Activated T-helper 1 cell treated with anti-CD3 and anti-CD28 coated beads, Interleukin-12 subunit alpha, Interleukin-12 subunit beta, Interleukin-2, Interleukin-4 antibody, amounts not matched to agents 30 ng/mL and 10 ng/mL and 1 ng/mL, durations not matched to agents 14 hours and 24 hours and 36 hours (primary cell): ENCODE measurements around the gene TMEFF2. TPM values are rescaled to one million over a fixed set of nuclear protein-coding genes. Genes with fewer than 3 reads are reported as not detected.

ENCODE experiments used
- DNase-seq: peaks from one replicate; pipeline ENCODE4 v3.0.0; 2021; ENCODE audit warnings: low spot score
- H3K27ac Mint-ChIP-seq: one replicate; pipeline ENCODE4 v1.8.0; 2021; ENCODE audit warnings: mild to moderate bottlenecking, mixed read lengths
- H3K27me3 Mint-ChIP-seq: one replicate; pipeline ENCODE4 v1.8.0; 2022; ENCODE audit warnings: mild to moderate bottlenecking, moderate library complexity, mixed read lengths; ENCODE audit not compliant: insufficient read depth
- H3K36me3 Mint-ChIP-seq: one replicate; pipeline ENCODE4 v1.8.0; 2021; ENCODE audit warnings: low read depth, mixed read lengths
- H3K4me1 Mint-ChIP-seq: one replicate; pipeline ENCODE4 v1.8.0; 2021; ENCODE audit warnings: low read depth, mixed read lengths
- H3K4me3 Mint-ChIP-seq: one replicate; pipeline ENCODE4 v1.8.0; 2021; ENCODE audit warnings: mild to moderate bottlenecking, moderate library complexity, mixed read lengths
- H3K9me3 Mint-ChIP-seq: one replicate; pipeline ENCODE4 v1.8.0; 2021; ENCODE audit warnings: mixed read lengths
- intact Hi-C: fragments of 100-400 bp; cut with micrococcal nuclease; formaldehyde crosslinking; loops from one replicate; pipeline ENCODE4 v1.15.1; 2024
- total RNA-seq: library from RNA; stranded (reverse); gene quantifications from 2 replicates; pipeline ENCODE4 v1.2.3, GENCODE V29; 2022

TMEFF2 gene
- total RNA-seq, 1 donor from 2014 or later = not detected

DNA sequence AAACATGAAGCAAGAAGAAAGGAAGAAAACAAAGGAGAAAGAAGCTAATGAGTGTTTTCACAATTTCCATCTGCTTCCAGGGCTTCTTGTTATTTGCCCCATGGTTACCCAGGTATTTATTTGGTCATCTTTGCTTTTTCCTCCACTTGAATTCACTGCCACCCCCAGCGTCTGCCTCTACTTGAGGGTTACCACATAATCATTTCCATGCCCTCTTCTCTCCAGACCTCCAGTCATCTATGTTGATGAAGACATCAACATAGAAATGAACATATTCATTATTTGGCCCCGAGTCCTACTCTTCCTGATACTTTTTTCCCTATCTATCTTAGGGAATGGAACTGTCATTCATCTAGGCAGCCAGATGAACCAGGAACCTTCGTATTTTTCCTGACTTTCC, 214.2 kb downstream of the TMEFF2 start:
- H3K27me3 Mint-ChIP-seq = peaks cover 6% of the 10 kb centered on the region
- no peak overlapping the region for H3K27ac Mint-ChIP-seq
- no peak for DNase-seq

DNA sequence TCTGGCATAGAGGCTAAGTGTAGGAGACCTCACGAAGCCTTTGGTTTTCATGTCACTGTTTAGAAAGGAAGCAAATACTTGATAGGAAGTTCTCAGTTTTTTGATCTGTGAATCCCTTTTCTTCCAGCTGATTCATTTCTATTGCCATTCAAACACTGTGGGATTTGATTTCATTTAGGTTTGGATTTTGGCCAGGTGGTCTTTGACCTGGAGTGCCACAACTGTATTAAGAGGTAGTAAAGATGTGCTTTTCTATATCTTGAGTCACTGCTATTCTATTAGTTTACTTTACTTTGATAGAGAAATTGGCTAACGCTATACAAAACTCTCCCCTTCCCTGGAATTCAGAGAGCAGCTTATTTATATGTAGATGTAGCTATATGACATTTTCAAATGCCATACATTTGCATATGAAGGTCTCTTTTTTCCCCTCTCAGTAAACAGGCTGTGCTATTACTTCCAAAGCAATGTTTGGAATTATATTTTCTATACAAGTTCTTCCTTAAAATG, 215.5 kb downstream of the TMEFF2 start:
- Mint-ChIP-seq H3K4me3 (no peak overlapping the region), H3K9me3 (no peaks in the 10 kb centered on the region), H3K4me1 (no peaks in the 10 kb centered on the region), H3K27me3 (peaks cover 8% of the 10 kb centered on the region), H3K36me3 (no peaks in the 10 kb centered on the region), H3K27ac (no peak overlapping the region)
- DNase-seq = no peak
- intact Hi-C loops = no loop called here

More for the DNA sequence above, 214.2 kb downstream of the TMEFF2 start:
- Mint-ChIP-seq H3K9me3 (no peaks in the 10 kb centered on the region), H3K4me3 (no peak overlapping the region), H3K36me3 (no peaks in the 10 kb centered on the region), H3K4me1 (no peaks in the 10 kb centered on the region)
- intact Hi-C loops = no loop called here

- Mint-ChIP-seq H3K36me3 (no peaks in the 10 kb centered on the region), H3K27ac (no peak overlapping the region), H3K27me3 (peaks cover 6% of the 10 kb centered on the region), H3K9me3 (no peaks in the 10 kb centered on the region), H3K4me3 (no peak overlapping the region), H3K4me1 (no peaks in the 10 kb centered on the region)
- no peak for DNase-seq
- intact Hi-C loops = no loop called here
Observed at GRCh38 chr2:191977754-191978153, 217.0 kb downstream of the TMEFF2 start.

DNA sequence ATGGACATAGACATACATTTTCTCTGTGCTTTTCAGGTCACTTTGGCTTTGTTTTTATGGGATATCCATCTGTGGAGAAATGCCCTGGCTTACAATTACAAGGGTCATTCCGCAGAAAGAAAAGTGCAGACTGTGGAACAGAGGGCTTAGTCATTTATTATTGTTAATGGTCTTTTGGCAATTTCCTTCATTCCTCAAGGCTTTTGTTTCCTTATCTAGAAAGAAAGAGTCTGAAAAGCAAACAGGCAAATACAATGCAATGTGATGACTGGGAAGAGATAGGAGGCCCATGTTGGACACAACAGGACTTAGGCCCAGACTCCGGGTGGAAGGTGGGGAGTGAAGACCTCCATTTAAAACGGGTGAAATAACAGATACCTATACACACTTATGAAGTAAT, 218.3 kb downstream of the TMEFF2 start:
- H3K27me3 Mint-ChIP-seq = peaks cover 6% of the 10 kb centered on the region
- H3K4me1 Mint-ChIP-seq = no peaks in the 10 kb centered on the region
- intact Hi-C loops = no loop called here
- H3K9me3 Mint-ChIP-seq = no peaks in the 10 kb centered on the region
- DNase-seq = no peak
- H3K36me3 Mint-ChIP-seq = no peaks in the 10 kb centered on the region
- H3K4me3 Mint-ChIP-seq = no peak overlapping the region
- H3K27ac Mint-ChIP-seq = no peak overlapping the region

DNA sequence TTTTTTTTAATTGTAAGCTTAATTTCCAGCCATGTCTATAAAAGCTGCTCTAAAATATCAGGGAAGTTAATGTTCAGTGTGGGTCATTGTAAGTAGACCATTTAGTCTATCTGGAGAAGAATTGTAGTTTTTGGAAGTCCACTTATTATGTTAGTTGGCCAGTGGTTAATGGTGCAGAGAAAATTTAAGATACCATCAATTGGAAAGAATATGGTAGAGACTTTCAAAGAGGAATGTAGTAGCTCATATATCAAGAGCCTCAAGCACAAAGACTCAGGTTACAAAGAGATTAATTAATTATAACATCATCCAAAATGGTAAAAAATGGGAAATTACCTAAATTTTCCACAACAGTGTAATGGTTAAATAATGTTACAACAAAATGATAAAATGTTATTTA, 220.1 kb downstream of the TMEFF2 start:
- intact Hi-C loops = no loop called here

DNA sequence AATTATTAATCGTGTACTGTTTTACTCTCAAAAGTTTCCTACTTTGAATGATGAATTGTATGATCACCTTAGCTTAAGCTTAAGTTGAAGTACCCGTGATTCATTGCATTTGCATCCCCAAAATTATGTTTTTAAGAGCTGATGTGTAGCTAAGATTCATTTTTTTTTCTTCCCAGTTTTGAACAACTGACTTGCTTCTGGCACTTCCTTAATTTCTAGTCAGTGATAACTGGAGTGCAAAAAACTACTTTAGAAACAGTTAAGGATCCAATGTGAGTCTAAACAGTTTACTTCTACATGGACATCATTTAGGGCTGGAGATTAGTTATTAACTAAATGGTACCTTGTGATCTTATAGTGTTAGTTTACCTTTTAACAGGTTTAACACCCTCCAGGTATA, 223.9 kb downstream of the TMEFF2 start:
- no peaks in the 10 kb centered on the region for H3K36me3 Mint-ChIP-seq
- H3K9me3 Mint-ChIP-seq = no peaks in the 10 kb centered on the region
- intact Hi-C loops = no loop called here
- no peak for DNase-seq
- H3K27me3 Mint-ChIP-seq = peaks cover 3% of the 10 kb centered on the region
- H3K27ac Mint-ChIP-seq = no peak overlapping the region
- no peak overlapping the region for H3K4me3 Mint-ChIP-seq
- no peaks in the 10 kb centered on the region for H3K4me1 Mint-ChIP-seq

More for the DNA sequence above, 220.1 kb downstream of the TMEFF2 start:
- DNase-seq = no peak
- Mint-ChIP-seq H3K27ac (no peak overlapping the region), H3K36me3 (no peaks in the 10 kb centered on the region), H3K27me3 (peaks cover 6% of the 10 kb centered on the region), H3K9me3 (no peaks in the 10 kb centered on the region), H3K4me3 (no peak overlapping the region), H3K4me1 (no peaks in the 10 kb centered on the region)

GRCh38 chr2:191968120-191968519, 226.6 kb downstream of the TMEFF2 start:
- Mint-ChIP-seq H3K4me3 (no peak overlapping the region), H3K4me1 (no peaks in the 10 kb centered on the region), H3K27ac (no peak overlapping the region), H3K9me3 (no peaks in the 10 kb centered on the region), H3K36me3 (no peaks in the 10 kb centered on the region), H3K27me3 (peaks cover 3% of the 10 kb centered on the region)
- no peak for DNase-seq
- intact Hi-C loops = no loop called here

- Mint-ChIP-seq H3K4me3 (no peak overlapping the region), H3K27ac (no peak overlapping the region), H3K36me3 (no peaks in the 10 kb centered on the region), H3K9me3 (no peaks in the 10 kb centered on the region), H3K4me1 (no peaks in the 10 kb centered on the region), H3K27me3 (peaks cover 4% of the 10 kb centered on the region)
- intact Hi-C loops = no loop called here
- no peak for DNase-seq
Observed at GRCh38 chr2:191965733-191966132, 229.0 kb downstream of the TMEFF2 start.

- Mint-ChIP-seq H3K27ac (no peak overlapping the region), H3K9me3 (no peaks in the 10 kb centered on the region), H3K4me3 (no peak overlapping the region), H3K4me1 (no peaks in the 10 kb centered on the region), H3K36me3 (no peaks in the 10 kb centered on the region), H3K27me3 (peaks cover 11% of the 10 kb centered on the region)
- intact Hi-C loops = no loop called here
- no peak for DNase-seq
Observed at GRCh38 chr2:191961556-191961955, 233.2 kb downstream of the TMEFF2 start.

DNA sequence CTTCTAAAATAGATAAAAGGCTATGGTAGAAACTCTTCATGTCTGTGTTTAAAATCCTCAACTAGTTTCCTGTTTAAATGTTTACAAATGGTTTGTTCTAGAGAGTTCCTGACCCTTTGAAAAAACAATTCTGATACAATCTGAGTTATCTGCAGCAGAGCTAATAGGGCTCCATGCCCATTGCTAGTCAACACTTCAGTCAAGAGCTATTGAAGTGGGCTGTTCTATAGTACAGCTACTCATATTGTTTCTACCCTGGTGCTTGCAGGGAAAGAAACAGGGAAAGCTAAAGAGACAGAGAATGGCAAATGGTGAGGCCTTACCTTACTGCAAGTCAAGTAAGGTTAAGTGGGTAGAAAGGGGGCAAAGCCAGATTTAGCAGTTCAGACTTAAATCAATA, 235.5 kb downstream of the TMEFF2 start:
- H3K36me3 Mint-ChIP-seq = no peaks in the 10 kb centered on the region
- no peak overlapping the region for H3K4me3 Mint-ChIP-seq
- H3K27ac Mint-ChIP-seq = no peak overlapping the region
- no peaks in the 10 kb centered on the region for H3K4me1 Mint-ChIP-seq
- no peaks in the 10 kb centered on the region for H3K9me3 Mint-ChIP-seq
- intact Hi-C loops = no loop called here
- peaks cover 13% of the 10 kb centered on the region for H3K27me3 Mint-ChIP-seq
- DNase-seq = no peak

GRCh38 chr2:191957996-191958860, 236.5 kb downstream of the TMEFF2 start:
- no peak for DNase-seq
- H3K9me3 Mint-ChIP-seq = no peaks in the 10 kb centered on the region
- peaks cover 9% of the 10 kb centered on the region for H3K27me3 Mint-ChIP-seq
- intact Hi-C loops = no loop called here
- H3K4me1 Mint-ChIP-seq = no peaks in the 10 kb centered on the region
- H3K4me3 Mint-ChIP-seq = no peak overlapping the region
- no peak overlapping the region for H3K27ac Mint-ChIP-seq
- no peaks in the 10 kb centered on the region for H3K36me3 Mint-ChIP-seq

DNA sequence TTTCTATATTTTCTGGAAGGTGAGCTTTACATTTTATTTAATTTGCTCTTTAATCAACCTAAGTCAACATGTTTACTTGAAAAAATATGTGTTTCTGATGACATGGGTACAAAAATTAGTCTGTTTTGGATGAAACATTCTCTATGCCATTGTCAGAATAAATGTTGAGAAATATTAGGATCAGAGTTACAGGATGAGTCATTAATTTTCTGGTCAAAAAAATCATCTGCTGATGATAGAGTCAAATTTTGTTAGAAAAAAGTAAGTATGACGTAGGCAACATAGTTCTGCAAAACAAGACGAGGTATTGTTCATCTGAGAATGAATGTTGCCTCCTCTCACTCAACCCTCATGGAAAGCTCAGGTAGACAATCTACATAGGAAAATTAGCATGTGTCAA, 240.3 kb downstream of the TMEFF2 start:
- Mint-ChIP-seq H3K4me1 (no peaks in the 10 kb centered on the region), H3K36me3 (no peaks in the 10 kb centered on the region), H3K27ac (no peak overlapping the region), H3K27me3 (peaks cover 8% of the 10 kb centered on the region), H3K9me3 (no peaks in the 10 kb centered on the region), H3K4me3 (no peak overlapping the region)
- no peak for DNase-seq
- intact Hi-C loops = no loop called here

- no peaks in the 10 kb centered on the region for H3K9me3 Mint-ChIP-seq
- DNase-seq = no peak
- no peak overlapping the region for H3K4me3 Mint-ChIP-seq
- intact Hi-C loops = no loop called here
- H3K4me1 Mint-ChIP-seq = no peaks in the 10 kb centered on the region
- H3K36me3 Mint-ChIP-seq = no peaks in the 10 kb centered on the region
- no peak overlapping the region for H3K27ac Mint-ChIP-seq
- H3K27me3 Mint-ChIP-seq = peaks cover 6% of the 10 kb centered on the region
Observed at GRCh38 chr2:191952515-191953270, 242.0 kb downstream of the TMEFF2 start.
